Caco-2 (cell line): ENCODE measurements around the gene MAPK12. TPM values are rescaled to one million over a fixed set of nuclear protein-coding genes. Genes with fewer than 3 reads are reported as not detected.
A peak's percentile ranks its signal among the peaks of the same experiment; 100 is the strongest.

ENCODE experiments used
- Bru-seq: library from RNA; stranded (reverse); fragments of 400-500 nt; gene quantifications from one replicate; lab custom pipeline; 2021; lab: Mats Ljungman, UMichigan
- BruChase-seq, 2 experiments: library from RNA; stranded (reverse); fragments of 400-500 nt; gene quantifications; one replicate each; lab custom pipeline; 2021; lab: Mats Ljungman, UMichigan
- BruUV-seq: library from RNA; stranded (reverse); fragments of 400-500 nt; replicated peaks from 2 replicates; lab custom pipeline; 2021; lab: Mats Ljungman, UMichigan
- CTCF ChIA-PET: fragments of 300-600 bp; sonication (Branson Sonifier 250); formaldehyde crosslinking; loops from one replicate; lab custom pipeline; 2022; ENCODE audit warnings: antibody characterized with exemption; lab: Charles Lee
- POLR2A ChIA-PET: fragments of 300-600 bp; sonication (Branson Sonifier 250); formaldehyde crosslinking; loops from one replicate; lab custom pipeline; 2022; ENCODE audit warnings: antibody characterized with exemption; lab: Charles Lee
- DNase-seq, 2 experiments: peaks; one replicate each; pipeline versions ENCODE4 v3.0.0 to v3.0.0-alpha.2; 2020 to 2022
- H3K27me3 ChIP-seq: replicated peaks from 2 replicates; pipeline ENCODE4 v1.6.0; 2011; ENCODE audit warnings: low read length; ENCODE audit not compliant: control insufficient read depth, insufficient read depth
- H3K36me3 ChIP-seq: 2 replicates; pipeline ENCODE4 v1.5.1; 2011; ENCODE audit warnings: low read length; ENCODE audit not compliant: control insufficient read depth, insufficient read depth
- H3K4me1 ChIP-seq: fragments of 250-450 bp; sonication (Bioruptor Pico); 2 replicates; pipeline ENCODE4 v1.5.1; 2020; ENCODE audit warnings: mild to moderate bottlenecking
- H3K4me3 ChIP-seq: 2 replicates; pipeline ENCODE4 v1.5.1; 2011; ENCODE audit warnings: low read depth, mild to moderate bottlenecking, control low read depth, low read length
- H3K9me3 ChIP-seq: fragments of 250-450 bp; sonication (Bioruptor Pico); 2 replicates; pipeline ENCODE4 v1.5.1; 2020; ENCODE audit warnings: mild to moderate bottlenecking, moderate library complexity
- H3K27ac Mint-ChIP-seq: one replicate; pipeline ENCODE4 v1.8.0; 2022; ENCODE audit warnings: mixed read lengths; ENCODE audit not compliant: unreplicated experiment
- H3K27me3 Mint-ChIP-seq: one replicate; pipeline ENCODE4 v1.8.0; 2022; ENCODE audit warnings: mixed read lengths; ENCODE audit not compliant: insufficient read depth, unreplicated experiment
- H3K36me3 Mint-ChIP-seq: one replicate; pipeline ENCODE4 v1.8.0; 2022; ENCODE audit warnings: mild to moderate bottlenecking, mixed read lengths; ENCODE audit not compliant: insufficient read depth, unreplicated experiment
- H3K4me1 Mint-ChIP-seq: one replicate; pipeline ENCODE4 v1.8.0; 2022; ENCODE audit warnings: low read depth, mixed read lengths; ENCODE audit not compliant: unreplicated experiment
- H3K4me3 Mint-ChIP-seq: one replicate; pipeline ENCODE4 v1.8.0; 2022; ENCODE audit warnings: mild to moderate bottlenecking, moderate library complexity, mixed read lengths; ENCODE audit not compliant: unreplicated experiment
- H3K9me3 Mint-ChIP-seq: one replicate; pipeline ENCODE4 v1.8.0; 2022; ENCODE audit warnings: mixed read lengths; ENCODE audit not compliant: unreplicated experiment
- CTCF ChIP-seq, 2 experiments: fragments of 200-600 bp in 1 of 2; IDR thresholded peaks; 1 replicate in 1 of 2; 2 replicates in 1 of 2; pipeline versions ENCODE4 v1.5.1 to v1.8.0; 2011 to 2022; ENCODE audit warnings: antibody characterized with exemption in 1 of 2, control low read depth in 1 of 2, inconsistent platforms in 1 of 2, low read depth in 1 of 2, low read length in 1 of 2, mild to moderate bottlenecking in 1 of 2, moderate library complexity in 1 of 2; ENCODE audit not compliant: insufficient read depth in 1 of 2, severe bottlenecking in 1 of 2, unreplicated experiment in 1 of 2
- intact Hi-C: fragments of 100-400 bp; cut with micrococcal nuclease; formaldehyde crosslinking; loops from one replicate; pipeline ENCODE4 v1.10.0; 2022; ENCODE audit not compliant: unreplicated experiment
- long read RNA-seq: library from polyadenylated mRNA; stranded (forward); transcript quantifications from one replicate; pipeline ENCODE4 v2.0.0, GENCODE V29; 2022
- total RNA-seq: library from RNA; stranded (reverse); gene quantifications from 2 replicates; pipeline ENCODE4 v1.2.3, GENCODE V29; 2022

MAPK12 gene
- total RNA-seq = 35.6 and 37.4 TPM in 2 replicates
- percentile 49 among the genes with signal in this experiment for Bru-seq, nascent RNA
- percentile 57 among the genes with signal in this experiment for BruChase-seq, experiment 1, labeled RNA remaining after a 2-hour chase
- BruChase-seq, experiment 2, labeled RNA remaining after a 6-hour chase = percentile 67 among the genes with signal in this experiment
- long read RNA-seq, transcript MAPK12-201 (12 exons, 1,918 nt) = major isoform, 32 of 71 reads
- long read RNA-seq, partial matches to known transcripts = 12 of 71 reads
- long read RNA-seq, other reads (novel, unspliced or antisense) = 24 of 71 reads

- H3K4me3 ChIP-seq = peak within 1 kb of the TSS; percentile 44
- Mint-ChIP-seq H3K4me3 (peak within 1 kb of the TSS; percentile 72), H3K27ac (no peak within 1 kb of the TSS), H3K36me3 (peaks cover 5% of the 10 kb centered on the region), H3K9me3 (no peaks in the 10 kb centered on the region), H3K27me3 (no peaks in the 10 kb centered on the region), H3K4me1 (no peaks in the 10 kb centered on the region)
- TF ChIP-seq CTCF (IDR thresholded peaks at IDR 0.05; ENCODE audit: insufficient read depth in 1 of 2, low read depth in 1 of 2, low read length in 1 of 2, severe bottlenecking in 1 of 2, unreplicated experiment in 1 of 2) = no peak
- CTCF ChIA-PET = interaction anchor here (0.7 to 1.6 kb wide), 2 partner anchors 11 to 263 kb away, joined by 4 to 5 read pairs; partner anchors contain the start of genes HDAC10 and SCO2
- DNase-seq = peak in 1 of 2 experiments; percentile 78
- POLR2A ChIA-PET = interaction anchor here (1.3 kb wide), 1 partner anchor 11 kb away, joined by 4 read pairs; the partner anchor contains the start of gene HDAC10
- no TSS peak for BruUV-seq
- H3K4me1 ChIP-seq = peaks cover 11% of the 10 kb centered on the region; the same call in 1 of the 2 replicates
- no peaks in the 10 kb centered on the region for H3K9me3 ChIP-seq
- intact Hi-C loops = no loop called here
- H3K36me3 ChIP-seq = no peaks in the 10 kb centered on the region
- no peaks in the 10 kb centered on the region for H3K27me3 ChIP-seq
Observed at GRCh38 chr22:50261615-50262459, at the start of gene MAPK12. Gene MAPK12 (minus strand): TSS chr22:50261683. CDS start chr22:50261509, 174 bp downstream.

- BruUV-seq = no TSS peak
- Histone ChIP-seq H3K9me3 (no peaks in the 10 kb centered on the region), H3K4me1 (peaks cover 8% of the 10 kb centered on the region), H3K4me3 (no peak overlapping the region), H3K36me3 (no peaks in the 10 kb centered on the region), H3K27me3 (no peaks in the 10 kb centered on the region)
- Mint-ChIP-seq H3K36me3 (no peaks in the 10 kb centered on the region), H3K4me1 (peaks cover 6% of the 10 kb centered on the region), H3K9me3 (no peaks in the 10 kb centered on the region), H3K27ac (no peak overlapping the region), H3K27me3 (no peaks in the 10 kb centered on the region), H3K4me3 (no peak overlapping the region)
- ChIA-PET CTCF (interaction anchor here (0.6 kb wide), 1 partner anchor 54 kb away, joined by 5 read pairs; no protein-coding TSS in a partner anchor), POLR2A (no interaction called here)
- DNase-seq = peak in 1 of 2 experiments; percentile 31
- intact Hi-C loops = no loop called here
- no peak for TF ChIP-seq CTCF (IDR thresholded peaks at IDR 0.05; ENCODE audit: insufficient read depth in 1 of 2, low read depth in 1 of 2, low read length in 1 of 2, severe bottlenecking in 1 of 2, unreplicated experiment in 1 of 2)
Observed at GRCh38 chr22:50310949-50311444, 49.5 kb upstream of the MAPK12 start.
